Measurements from ENCODE around the gene AKT2. TPM values are rescaled to one million over a fixed set of nuclear protein-coding genes. Genes with fewer than 3 reads are reported as not detected.
"Not testable (repeated sequence)": the region's sequence is repeated elsewhere in the genome, so short reads cannot be mapped to it uniquely, and the experiment has no call there.

AKT2 gene
- total RNA-seq, 1 donor from 2014 or later, result 46.4 TPM

DNA sequence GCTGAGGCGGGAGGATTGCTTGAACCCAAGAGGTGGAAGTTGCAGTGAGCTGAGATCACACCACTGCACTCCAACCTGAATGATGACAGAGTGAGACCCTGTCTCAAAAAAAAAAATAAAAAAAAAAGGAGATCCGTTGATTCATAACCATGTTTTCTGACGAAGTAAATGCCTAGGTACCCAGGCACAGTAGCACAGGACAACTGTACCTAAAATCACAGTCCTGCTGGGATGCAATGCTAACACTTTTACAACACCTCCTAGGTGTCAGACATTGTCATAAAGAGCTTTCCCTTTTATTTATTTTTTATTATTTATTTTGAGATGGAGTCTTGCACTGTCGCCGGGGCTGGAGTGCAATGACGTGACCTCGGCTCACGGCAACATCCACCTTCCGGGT lies 64.5 kb downstream of the AKT2 start:
- TF ChIP-seq, protein P1, sequence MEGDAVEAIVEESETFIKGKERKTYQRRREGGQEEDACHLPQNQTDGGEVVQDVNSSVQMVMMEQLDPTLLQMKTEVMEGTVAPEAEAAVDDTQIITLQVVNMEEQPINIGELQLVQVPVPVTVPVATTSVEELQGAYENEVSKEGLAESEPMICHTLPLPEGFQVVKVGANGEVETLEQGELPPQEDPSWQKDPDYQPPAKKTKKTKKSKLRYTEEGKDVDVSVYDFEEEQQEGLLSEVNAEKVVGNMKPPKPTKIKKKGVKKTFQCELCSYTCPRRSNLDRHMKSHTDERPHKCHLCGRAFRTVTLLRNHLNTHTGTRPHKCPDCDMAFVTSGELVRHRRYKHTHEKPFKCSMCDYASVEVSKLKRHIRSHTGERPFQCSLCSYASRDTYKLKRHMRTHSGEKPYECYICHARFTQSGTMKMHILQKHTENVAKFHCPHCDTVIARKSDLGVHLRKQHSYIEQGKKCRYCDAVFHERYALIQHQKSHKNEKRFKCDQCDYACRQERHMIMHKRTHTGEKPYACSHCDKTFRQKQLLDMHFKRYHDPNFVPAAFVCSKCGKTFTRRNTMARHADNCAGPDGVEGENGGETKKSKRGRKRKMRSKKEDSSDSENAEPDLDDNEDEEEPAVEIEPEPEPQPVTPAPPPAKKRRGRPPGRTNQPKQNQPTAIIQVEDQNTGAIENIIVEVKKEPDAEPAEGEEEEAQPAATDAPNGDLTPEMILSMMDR (conservative IDR thresholded peaks at IDR 0.05; ENCODE audit: low read depth, low read length), result no peak
- no peak for DNase-seq (ENCODE audit: low read depth)
- no peak overlapping the region for H3K4me3 ChIP-seq (ENCODE audit: low read depth, low read length)

DNA sequence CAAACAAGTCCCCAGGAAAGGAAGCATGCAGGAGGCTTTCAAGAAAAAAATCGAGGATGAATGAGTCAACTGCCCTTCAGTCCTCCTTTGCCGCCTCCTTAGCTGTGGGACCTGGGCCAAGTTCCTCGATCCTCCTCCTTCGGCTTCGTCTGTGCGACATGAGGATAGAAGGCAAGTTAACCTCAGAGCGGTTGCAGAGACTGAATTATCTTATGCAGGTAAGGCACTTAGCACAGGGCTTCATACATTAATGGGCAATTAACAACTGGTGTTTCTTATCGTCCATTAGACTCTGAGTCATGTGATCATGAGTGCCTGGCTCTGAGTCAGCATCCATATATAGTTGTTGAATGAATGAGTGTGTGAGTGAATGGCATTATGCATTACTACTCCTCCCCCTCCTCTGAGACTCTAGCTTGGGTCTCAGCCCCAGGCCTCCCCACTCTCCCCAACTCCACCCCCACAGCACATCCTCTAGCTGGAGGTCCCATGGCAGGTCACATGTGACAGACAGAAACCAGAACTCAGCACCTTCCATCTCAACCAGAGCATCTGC lies 65.3 kb downstream of the AKT2 start:
- peak; percentile 56 for DNase-seq (ENCODE audit: low read depth)
- TF ChIP-seq, protein P1 (conservative IDR thresholded peaks at IDR 0.05; ENCODE audit: low read depth, low read length), result no peak
- H3K4me3 ChIP-seq (ENCODE audit: low read depth, low read length), result peak overlapping the region; percentile 48

DNA sequence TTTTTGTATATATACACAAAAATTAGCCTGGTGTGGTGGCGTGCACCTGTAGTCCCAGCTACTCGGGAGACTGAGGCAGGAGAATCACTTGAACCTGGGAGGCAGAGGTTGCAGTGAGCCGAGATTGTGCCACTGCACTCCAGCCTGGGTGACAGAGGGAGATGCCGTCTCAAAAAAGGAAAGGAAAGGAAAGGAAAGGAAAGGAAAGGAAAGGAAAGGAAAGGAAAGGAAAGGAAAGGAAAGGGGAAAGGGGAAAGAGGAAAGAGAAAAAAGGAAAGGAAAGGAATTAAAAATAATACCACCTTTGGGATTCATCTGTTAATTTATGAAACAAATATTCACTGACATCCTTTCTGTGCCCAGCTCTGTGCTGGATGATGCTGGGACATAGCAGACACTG lies 66.1 kb downstream of the AKT2 start:
- H3K4me3 ChIP-seq (ENCODE audit: low read depth, low read length); DNase-seq (ENCODE audit: low read depth): not testable (repeated sequence)

DNA sequence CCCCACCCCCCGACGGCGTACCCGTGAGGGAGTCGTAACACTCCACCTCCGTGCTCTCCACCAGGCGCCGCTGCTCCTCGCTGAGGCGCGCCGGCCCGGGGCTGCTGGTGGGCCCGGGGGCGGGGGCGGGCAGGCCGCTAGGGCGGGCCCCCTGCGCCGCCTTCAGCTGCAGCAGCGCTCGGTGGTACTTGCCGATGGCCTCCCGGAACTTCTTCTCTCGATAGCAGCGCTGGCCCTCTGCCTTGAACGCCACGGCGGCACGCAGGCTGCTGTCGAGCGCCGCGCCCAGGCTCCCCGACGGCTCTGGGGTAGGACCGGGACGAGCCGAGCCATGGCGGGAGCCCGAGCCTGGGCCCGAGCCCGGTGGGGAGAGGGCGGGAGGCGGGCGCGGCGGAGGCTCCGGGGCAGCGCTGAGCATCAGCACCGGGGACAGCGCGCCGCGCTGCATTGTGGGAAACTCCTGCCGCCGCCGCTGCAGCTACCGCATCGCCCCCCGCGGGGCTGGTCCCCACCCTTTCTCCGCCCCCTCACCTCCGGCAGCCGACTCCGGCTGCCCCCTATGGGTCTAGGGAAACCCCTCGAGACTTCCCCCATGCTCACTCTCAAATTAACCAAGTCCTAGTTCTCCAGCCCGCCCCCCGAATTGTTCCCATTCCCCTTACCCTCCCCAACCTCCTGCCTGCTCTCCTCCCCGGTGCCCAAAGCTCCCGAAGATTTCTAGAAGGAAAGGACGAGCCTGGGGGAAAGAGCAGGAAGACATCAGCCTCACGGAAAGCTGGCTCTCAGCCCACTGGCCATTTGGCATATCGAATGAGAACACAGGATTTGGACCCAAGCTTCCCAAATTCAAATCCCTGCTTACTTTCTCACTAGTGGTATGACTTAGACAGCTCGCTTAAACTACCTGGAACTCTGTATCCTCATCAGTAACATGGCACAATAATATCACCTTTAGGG lies 66.9 kb downstream of the AKT2 start, which contains the start of gene TTC9B:
TTC9B (minus strand) TSS at position 451 of the 957 bp plus-strand sequence; CDS start at position 448, 3 bp downstream.
- DNase-seq (ENCODE audit: low read depth), result no peak
- no peak within 1 kb of the TSS for H3K4me3 ChIP-seq (ENCODE audit: low read depth, low read length)
- TF ChIP-seq, protein P1 (conservative IDR thresholded peaks at IDR 0.05; ENCODE audit: low read depth, low read length), result no peak

DNA sequence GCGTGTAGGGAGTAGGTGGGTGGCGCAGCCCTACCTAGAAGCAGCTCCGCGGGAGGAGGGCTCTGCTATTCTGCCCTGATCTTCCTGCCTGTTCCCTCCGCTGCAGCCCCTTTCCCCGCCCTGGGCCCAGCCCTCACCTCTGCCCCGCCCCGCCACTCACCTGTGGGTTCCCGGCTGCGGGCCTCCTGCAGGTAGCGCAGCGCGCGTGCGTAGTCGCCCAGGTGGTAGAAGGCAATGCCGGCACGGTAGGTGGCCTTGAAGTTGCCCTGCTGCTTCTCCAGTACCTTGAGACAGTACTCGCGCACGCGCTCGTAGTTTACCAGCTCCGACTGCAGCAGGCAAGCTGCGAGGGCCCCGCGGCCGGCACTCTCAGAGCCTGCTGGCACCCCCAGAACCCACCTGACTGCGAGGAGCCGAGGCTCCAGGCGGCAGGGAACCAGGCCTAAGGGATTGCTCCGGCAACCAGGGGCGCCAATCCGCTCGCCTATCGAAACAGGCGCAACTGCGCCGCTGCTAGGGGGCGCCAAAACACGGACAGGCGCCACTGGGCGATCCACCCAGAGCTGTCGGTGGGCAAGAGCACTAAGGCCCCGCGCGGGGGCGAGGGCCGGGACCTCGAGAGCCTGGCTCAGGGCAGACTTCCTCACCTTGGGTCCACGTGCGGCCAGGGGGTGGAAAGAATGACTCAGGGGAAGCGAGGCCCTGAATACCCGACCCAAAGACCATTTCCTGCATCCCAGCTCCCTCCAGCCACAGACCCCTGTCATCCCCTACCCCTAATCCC lies 67.9 kb downstream of the AKT2 start:
- no peak for DNase-seq (ENCODE audit: low read depth)
- H3K4me3 ChIP-seq (ENCODE audit: low read depth, low read length), result no peak overlapping the region
- TF ChIP-seq, protein P1 (conservative IDR thresholded peaks at IDR 0.05; ENCODE audit: low read depth, low read length), result peak; percentile 47

DNA sequence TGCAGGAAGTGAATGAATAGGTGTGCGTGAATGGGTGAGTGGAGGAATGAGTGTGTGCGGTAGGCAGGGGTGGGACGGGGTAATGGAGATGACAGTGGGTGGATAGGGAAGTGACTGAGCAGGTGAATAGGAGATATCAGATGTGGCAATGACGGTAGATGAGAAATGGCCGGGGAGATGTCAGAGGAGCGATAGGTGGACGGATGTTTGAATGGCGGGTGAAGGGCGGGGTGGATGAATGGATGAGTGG lies 68.4 kb downstream of the AKT2 start:
- DNase-seq (ENCODE audit: low read depth), result no peak
- TF ChIP-seq, protein P1 (conservative IDR thresholded peaks at IDR 0.05; ENCODE audit: low read depth, low read length), result no peak
- H3K4me3 ChIP-seq (ENCODE audit: low read depth, low read length), result no peak overlapping the region

Data from epithelial cell of proximal tubule (primary cell).